ENCODE data around the gene SEM1. TPM values are rescaled to one million over a fixed set of nuclear protein-coding genes. Genes with fewer than 3 reads are reported as not detected.
A peak's percentile ranks its signal among the peaks of the same experiment; 100 is the strongest.

SEM1 gene
- total and polyA plus RNA-seq, 9 of the 15 experiments (the other 6 are each of a cell fraction or from before 2014, with no cell fraction given), result 74.7 to 938 (median 454) TPM

DNA sequence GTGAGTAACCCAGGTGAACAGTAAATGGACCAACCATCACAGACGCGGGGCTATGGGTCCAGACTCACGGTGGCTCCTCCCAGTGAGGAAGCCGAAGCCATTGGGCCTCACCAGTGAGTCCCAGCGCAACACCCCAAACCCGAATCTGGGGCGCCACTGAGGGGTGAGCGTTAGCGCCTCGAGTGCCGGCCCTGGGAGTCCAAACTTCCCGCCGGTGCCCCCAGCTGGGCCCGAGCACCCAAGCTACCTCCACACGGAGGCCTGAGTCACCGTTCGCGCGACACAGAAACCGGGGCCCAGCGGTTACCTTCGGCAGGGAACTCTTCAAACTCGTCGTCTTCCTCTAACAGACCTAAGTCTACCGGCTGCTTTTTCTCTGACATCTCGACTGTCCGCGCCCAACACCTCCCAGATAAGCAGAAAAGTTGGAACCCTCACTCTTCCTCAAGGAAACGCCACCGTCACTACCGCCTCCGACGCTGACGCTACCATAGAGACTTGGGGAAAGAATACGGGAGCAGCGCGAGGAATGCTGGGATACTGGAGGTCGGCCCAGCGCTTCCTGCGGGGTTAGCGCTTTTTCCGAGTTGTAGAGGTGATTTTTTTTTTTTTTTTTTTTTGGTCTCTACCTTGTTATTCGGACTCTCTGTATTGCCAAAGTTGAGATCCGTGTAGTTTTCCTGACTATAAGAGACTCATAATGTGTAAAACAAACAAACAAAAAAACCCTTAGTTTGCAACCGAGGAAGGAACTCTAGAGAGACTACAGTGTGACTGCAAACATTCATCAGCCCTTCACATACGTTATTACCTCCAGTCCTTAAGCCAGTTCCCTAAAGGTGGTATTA, at the start of gene SEM1 (continued):
- TF ChIP-seq, protein P1, sequence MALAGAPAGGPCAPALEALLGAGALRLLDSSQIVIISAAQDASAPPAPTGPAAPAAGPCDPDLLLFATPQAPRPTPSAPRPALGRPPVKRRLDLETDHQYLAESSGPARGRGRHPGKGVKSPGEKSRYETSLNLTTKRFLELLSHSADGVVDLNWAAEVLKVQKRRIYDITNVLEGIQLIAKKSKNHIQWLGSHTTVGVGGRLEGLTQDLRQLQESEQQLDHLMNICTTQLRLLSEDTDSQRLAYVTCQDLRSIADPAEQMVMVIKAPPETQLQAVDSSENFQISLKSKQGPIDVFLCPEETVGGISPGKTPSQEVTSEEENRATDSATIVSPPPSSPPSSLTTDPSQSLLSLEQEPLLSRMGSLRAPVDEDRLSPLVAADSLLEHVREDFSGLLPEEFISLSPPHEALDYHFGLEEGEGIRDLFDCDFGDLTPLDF (CRISPR knock-in tag; IDR thresholded peaks at IDR 0.05), result peak; percentile 68; the same call in 1 of the 2 replicates
- no peak for TF ChIP-seq RBM39 (optimal IDR thresholded peaks at IDR 0.05; ENCODE audit: low read depth, low read length)
- TF ChIP-seq, protein P2, sequence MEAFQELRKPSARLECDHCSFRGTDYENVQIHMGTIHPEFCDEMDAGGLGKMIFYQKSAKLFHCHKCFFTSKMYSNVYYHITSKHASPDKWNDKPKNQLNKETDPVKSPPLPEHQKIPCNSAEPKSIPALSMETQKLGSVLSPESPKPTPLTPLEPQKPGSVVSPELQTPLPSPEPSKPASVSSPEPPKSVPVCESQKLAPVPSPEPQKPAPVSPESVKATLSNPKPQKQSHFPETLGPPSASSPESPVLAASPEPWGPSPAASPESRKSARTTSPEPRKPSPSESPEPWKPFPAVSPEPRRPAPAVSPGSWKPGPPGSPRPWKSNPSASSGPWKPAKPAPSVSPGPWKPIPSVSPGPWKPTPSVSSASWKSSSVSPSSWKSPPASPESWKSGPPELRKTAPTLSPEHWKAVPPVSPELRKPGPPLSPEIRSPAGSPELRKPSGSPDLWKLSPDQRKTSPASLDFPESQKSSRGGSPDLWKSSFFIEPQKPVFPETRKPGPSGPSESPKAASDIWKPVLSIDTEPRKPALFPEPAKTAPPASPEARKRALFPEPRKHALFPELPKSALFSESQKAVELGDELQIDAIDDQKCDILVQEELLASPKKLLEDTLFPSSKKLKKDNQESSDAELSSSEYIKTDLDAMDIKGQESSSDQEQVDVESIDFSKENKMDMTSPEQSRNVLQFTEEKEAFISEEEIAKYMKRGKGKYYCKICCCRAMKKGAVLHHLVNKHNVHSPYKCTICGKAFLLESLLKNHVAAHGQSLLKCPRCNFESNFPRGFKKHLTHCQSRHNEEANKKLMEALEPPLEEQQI (IDR thresholded peaks at IDR 0.05), result no peak; the same call in 1 of the 2 replicates
- TF ChIP-seq HIVEP1 (CRISPR knock-in tag; IDR thresholded peaks at IDR 0.05), result no peak
- TF ChIP-seq TAF7 (tag; IDR thresholded peaks at IDR 0.05), result peak; percentile 84
- TF ChIP-seq, protein P3, sequence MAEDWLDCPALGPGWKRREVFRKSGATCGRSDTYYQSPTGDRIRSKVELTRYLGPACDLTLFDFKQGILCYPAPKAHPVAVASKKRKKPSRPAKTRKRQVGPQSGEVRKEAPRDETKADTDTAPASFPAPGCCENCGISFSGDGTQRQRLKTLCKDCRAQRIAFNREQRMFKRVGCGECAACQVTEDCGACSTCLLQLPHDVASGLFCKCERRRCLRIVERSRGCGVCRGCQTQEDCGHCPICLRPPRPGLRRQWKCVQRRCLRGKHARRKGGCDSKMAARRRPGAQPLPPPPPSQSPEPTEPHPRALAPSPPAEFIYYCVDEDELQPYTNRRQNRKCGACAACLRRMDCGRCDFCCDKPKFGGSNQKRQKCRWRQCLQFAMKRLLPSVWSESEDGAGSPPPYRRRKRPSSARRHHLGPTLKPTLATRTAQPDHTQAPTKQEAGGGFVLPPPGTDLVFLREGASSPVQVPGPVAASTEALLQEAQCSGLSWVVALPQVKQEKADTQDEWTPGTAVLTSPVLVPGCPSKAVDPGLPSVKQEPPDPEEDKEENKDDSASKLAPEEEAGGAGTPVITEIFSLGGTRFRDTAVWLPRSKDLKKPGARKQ (CRISPR knock-in tag; IDR thresholded peaks at IDR 0.05), result no peak
- TF ChIP-seq HLTF (IDR thresholded peaks at IDR 0.05), result 0 out of 2 replicates have a peak, but pooled peaks have one; percentile 17
- TF ChIP-seq ZFP36 (IDR thresholded peaks at IDR 0.05; ENCODE audit: low read depth, low read length, partially characterized antibody), result no peak
- no peak for TF ChIP-seq MEIS2 (IDR thresholded peaks at IDR 0.05; ENCODE audit: partially characterized antibody)
- TF ChIP-seq, protein P4, sequence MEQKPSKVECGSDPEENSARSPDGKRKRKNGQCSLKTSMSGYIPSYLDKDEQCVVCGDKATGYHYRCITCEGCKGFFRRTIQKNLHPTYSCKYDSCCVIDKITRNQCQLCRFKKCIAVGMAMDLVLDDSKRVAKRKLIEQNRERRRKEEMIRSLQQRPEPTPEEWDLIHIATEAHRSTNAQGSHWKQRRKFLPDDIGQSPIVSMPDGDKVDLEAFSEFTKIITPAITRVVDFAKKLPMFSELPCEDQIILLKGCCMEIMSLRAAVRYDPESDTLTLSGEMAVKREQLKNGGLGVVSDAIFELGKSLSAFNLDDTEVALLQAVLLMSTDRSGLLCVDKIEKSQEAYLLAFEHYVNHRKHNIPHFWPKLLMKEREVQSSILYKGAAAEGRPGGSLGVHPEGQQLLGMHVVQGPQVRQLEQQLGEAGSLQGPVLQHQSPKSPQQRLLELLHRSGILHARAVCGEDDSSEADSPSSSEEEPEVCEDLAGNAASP (IDR thresholded peaks at IDR 0.05), result no peak
- TF ChIP-seq SMAD1 (IDR thresholded peaks at IDR 0.05; ENCODE audit: low read depth, low read length, partially characterized antibody), result no peak
- TF ChIP-seq, protein P5, sequence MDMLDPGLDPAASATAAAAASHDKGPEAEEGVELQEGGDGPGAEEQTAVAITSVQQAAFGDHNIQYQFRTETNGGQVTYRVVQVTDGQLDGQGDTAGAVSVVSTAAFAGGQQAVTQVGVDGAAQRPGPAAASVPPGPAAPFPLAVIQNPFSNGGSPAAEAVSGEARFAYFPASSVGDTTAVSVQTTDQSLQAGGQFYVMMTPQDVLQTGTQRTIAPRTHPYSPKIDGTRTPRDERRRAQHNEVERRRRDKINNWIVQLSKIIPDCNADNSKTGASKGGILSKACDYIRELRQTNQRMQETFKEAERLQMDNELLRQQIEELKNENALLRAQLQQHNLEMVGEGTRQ (CRISPR knock-in tag; IDR thresholded peaks at IDR 0.05), result no peak
- TF ChIP-seq, protein P6, sequence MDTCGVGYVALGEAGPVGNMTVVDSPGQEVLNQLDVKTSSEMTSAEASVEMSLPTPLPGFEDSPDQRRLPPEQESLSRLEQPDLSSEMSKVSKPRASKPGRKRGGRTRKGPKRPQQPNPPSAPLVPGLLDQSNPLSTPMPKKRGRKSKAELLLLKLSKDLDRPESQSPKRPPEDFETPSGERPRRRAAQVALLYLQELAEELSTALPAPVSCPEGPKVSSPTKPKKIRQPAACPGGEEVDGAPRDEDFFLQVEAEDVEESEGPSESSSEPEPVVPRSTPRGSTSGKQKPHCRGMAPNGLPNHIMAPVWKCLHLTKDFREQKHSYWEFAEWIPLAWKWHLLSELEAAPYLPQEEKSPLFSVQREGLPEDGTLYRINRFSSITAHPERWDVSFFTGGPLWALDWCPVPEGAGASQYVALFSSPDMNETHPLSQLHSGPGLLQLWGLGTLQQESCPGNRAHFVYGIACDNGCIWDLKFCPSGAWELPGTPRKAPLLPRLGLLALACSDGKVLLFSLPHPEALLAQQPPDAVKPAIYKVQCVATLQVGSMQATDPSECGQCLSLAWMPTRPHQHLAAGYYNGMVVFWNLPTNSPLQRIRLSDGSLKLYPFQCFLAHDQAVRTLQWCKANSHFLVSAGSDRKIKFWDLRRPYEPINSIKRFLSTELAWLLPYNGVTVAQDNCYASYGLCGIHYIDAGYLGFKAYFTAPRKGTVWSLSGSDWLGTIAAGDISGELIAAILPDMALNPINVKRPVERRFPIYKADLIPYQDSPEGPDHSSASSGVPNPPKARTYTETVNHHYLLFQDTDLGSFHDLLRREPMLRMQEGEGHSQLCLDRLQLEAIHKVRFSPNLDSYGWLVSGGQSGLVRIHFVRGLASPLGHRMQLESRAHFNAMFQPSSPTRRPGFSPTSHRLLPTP (IDR thresholded peaks at IDR 0.05; ENCODE audit: borderline replicate concordance, extremely low read depth, insufficient read length), result no peak
- 0 out of 3 replicates have a peak, but pooled peaks of 1 of the 2 experiments have one; percentile 51 for TF ChIP-seq CBX3 (IDR thresholded peaks at IDR 0.05; ENCODE audit: borderline replicate concordance in 1 of 2, low read length in 2 of 2)
- no peak for TF ChIP-seq FOXJ3 (CRISPR knock-in tag; IDR thresholded peaks at IDR 0.05)
- peak; percentile 28 for TF ChIP-seq NELFE (IDR thresholded peaks at IDR 0.05; ENCODE audit: insufficient read depth, insufficient read length)
